ENCODE results near the gene HSPA12B. TPM values are rescaled to one million over a fixed set of nuclear protein-coding genes. Genes with fewer than 3 reads are reported as not detected.

The HSPA12B gene
- total and polyA plus RNA-seq, 7 donors: 4.0 to 9.7 (median 7.5) TPM

- WGBS, 3 donors: 81 to 88% (median 82%) methylated on average over 4 of the region's 4 CpGs
- H3K9me3 ChIP-seq: no peaks in the 10 kb centered on the region
- H3K27ac ChIP-seq: no peak overlapping the region
- DNase-seq (peak in 1 of 2 donors; percentile 55), ATAC-seq (peak; percentile 34 to 59 (median 49))
- H3K4me1 ChIP-seq: no peaks in the 10 kb centered on the region
- peak; percentile 47 for TF ChIP-seq CTCF (IDR thresholded peaks at IDR 0.05)
- no peak overlapping the region for H3K4me3 ChIP-seq
- H3K27me3 ChIP-seq (ENCODE audit: insufficient read depth in 3 of 3, low read length in 2 of 3): peaks cover 0 to 2% (median 0%) of the 10 kb centered on the region in 3 donors
- no peaks in the 10 kb centered on the region for H3K36me3 ChIP-seq (ENCODE audit: insufficient read depth in 1 of 2, low read depth in 1 of 2)
- intact Hi-C loops (cut with DNase I): loop anchor here in 1 of 2 donors (5.0 to 10.0 kb wide), 2 partner anchors 36 to 152 kb away; no protein-coding TSS in a partner anchor
Observed at GRCh38 chr20:3716195-3716834, 16.2 kb upstream of the HSPA12B start.

- Histone ChIP-seq H3K9me3 (no peaks in the 10 kb centered on the region), H3K27ac (no peak overlapping the region), H3K4me1 (no peaks in the 10 kb centered on the region), H3K36me3 (ENCODE audit: insufficient read depth in 1 of 2, low read depth in 1 of 2) (no peaks in the 10 kb centered on the region), H3K4me3 (no peak overlapping the region), H3K27me3 (ENCODE audit: insufficient read depth in 3 of 3, low read length in 2 of 3) (peaks cover 0 to 2% (median 0%) of the 10 kb centered on the region in 3 donors)
- ATAC-seq (no peak), DNase-seq (no peak)
- intact Hi-C loops (cut with DNase I): loop anchor here in 1 of 2 donors (5.0 to 10.0 kb wide), 2 partner anchors 33 to 154 kb away; no protein-coding TSS in a partner anchor
- no peak for TF ChIP-seq CTCF (IDR thresholded peaks at IDR 0.05)
- WGBS, 3 donors: 86 to 93% (median 87%) methylated on average over 4 of the region's 4 CpGs
Observed at GRCh38 chr20:3719046-3719445, 13.4 kb upstream of the HSPA12B start.

- no peak overlapping the region for H3K27ac ChIP-seq
- intact Hi-C loops (cut with DNase I): no loop called here
- no peak overlapping the region for H3K4me3 ChIP-seq
- no peaks in the 10 kb centered on the region for H3K9me3 ChIP-seq
- H3K4me1 ChIP-seq: no peaks in the 10 kb centered on the region
- no peaks in the 10 kb centered on the region for H3K36me3 ChIP-seq (ENCODE audit: insufficient read depth in 1 of 2, low read depth in 1 of 2)
- ATAC-seq (no peak), DNase-seq (no peak)
- TF ChIP-seq CTCF (IDR thresholded peaks at IDR 0.05): no peak
- WGBS, 3 donors: 58 to 70% (median 61%) methylated on average over 2 of the region's 2 CpGs
- peaks cover 0 to 2% (median 0%) of the 10 kb centered on the region in 3 donors for H3K27me3 ChIP-seq (ENCODE audit: insufficient read depth in 3 of 3, low read length in 2 of 3)
Observed at GRCh38 chr20:3720068-3720467, 12.4 kb upstream of the HSPA12B start.

- no peak for ATAC-seq
- DNase-seq: no peak
- WGBS, 3 donors: 39 to 43% (median 39%) methylated on average over 6 of the region's 6 CpGs
- Histone ChIP-seq H3K27ac (no peak overlapping the region), H3K36me3 (ENCODE audit: insufficient read depth in 1 of 2, low read depth in 1 of 2) (no peaks in the 10 kb centered on the region), H3K9me3 (no peaks in the 10 kb centered on the region), H3K4me3 (no peak overlapping the region), H3K27me3 (ENCODE audit: insufficient read depth in 3 of 3, low read length in 2 of 3) (peaks cover 0 to 2% (median 0%) of the 10 kb centered on the region in 3 donors), H3K4me1 (no peaks in the 10 kb centered on the region)
- intact Hi-C loops (cut with DNase I): no loop called here
- TF ChIP-seq CTCF (IDR thresholded peaks at IDR 0.05): no peak
Observed at GRCh38 chr20:3720626-3721025, 11.9 kb upstream of the HSPA12B start.

All from psoas muscle (tissue), 8 donors.